ENCODE results near the gene TMEM250. TPM values are rescaled to one million over a fixed set of nuclear protein-coding genes. Genes with fewer than 3 reads are reported as not detected.

The TMEM250 gene
- total RNA-seq, 1 donor from 2014 or later: 23.0 TPM

DNA sequence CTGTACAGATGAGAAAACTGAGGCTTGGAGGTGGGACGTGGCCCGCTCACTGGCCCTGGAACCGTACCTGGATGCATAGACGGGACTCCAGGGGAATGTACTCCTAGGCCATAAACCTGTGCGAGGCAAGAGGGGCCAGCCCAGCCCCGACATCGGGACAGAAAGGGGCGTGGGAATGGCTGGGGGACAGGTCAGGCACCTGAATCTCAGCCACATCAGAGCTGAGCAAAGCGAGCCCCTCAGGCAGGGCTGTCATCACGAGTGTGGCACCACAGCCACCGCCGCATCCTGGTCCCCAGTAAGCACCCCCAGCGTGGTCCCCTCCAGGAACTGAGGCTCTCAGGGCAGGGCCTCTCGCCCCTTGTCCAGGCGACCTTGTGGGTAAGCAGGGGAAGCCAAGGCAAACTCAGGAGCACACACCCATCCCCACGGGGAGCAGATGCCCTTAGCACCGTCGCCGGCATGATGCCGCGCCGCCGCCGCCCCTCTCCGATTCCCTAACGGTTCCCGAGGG, 40.1 kb downstream of the TMEM250 start:
- DNase-seq (ENCODE audit: low spot score) (no peak), ATAC-seq (no peak)
- intact Hi-C loops (cut with DNase I): no loop called here

DNA sequence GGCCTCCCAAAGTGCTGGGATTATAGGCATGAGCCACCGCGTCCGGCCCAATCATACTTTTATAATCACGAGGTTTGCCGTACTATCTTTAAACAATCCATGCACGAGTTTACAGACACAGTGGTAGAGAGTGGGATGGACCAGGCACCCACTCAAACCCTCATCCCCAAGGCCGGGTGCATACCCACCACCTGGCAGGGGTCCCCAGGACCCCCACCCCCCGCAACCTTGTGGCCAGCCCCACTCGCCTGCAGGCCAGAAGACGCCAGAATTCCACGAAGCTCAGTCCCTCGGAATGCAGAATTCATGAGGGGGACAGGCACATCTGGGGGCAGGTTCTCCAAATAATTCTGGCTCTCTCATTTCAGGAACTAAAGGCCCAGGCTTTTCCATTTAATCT, 40.7 kb downstream of the TMEM250 start:
- ATAC-seq (no peak), DNase-seq (ENCODE audit: low spot score) (no peak)
- intact Hi-C loops (cut with DNase I): no loop called here

DNA sequence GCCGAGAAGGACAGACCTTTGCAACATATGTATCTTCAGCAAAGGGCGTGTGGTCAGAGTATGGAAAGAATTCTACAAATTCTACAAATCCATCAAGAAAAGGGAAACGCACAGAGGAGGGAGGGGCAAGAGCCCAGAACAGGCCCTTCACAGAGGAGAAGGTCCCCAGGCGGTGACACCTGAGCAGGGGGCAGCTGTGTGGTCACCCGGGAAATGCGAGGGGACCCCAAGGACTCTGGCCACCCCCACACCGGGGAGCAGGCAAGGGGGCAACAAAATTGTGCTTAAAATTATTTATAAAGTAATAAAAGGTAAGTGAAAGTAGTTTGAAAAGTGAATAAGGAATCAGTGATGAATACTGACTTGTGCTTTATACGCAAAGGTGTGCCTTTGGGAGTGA, 41.2 kb downstream of the TMEM250 start:
- DNase-seq (ENCODE audit: low spot score) (no peak), ATAC-seq (no peak)
- intact Hi-C loops (cut with DNase I): no loop called here

DNA sequence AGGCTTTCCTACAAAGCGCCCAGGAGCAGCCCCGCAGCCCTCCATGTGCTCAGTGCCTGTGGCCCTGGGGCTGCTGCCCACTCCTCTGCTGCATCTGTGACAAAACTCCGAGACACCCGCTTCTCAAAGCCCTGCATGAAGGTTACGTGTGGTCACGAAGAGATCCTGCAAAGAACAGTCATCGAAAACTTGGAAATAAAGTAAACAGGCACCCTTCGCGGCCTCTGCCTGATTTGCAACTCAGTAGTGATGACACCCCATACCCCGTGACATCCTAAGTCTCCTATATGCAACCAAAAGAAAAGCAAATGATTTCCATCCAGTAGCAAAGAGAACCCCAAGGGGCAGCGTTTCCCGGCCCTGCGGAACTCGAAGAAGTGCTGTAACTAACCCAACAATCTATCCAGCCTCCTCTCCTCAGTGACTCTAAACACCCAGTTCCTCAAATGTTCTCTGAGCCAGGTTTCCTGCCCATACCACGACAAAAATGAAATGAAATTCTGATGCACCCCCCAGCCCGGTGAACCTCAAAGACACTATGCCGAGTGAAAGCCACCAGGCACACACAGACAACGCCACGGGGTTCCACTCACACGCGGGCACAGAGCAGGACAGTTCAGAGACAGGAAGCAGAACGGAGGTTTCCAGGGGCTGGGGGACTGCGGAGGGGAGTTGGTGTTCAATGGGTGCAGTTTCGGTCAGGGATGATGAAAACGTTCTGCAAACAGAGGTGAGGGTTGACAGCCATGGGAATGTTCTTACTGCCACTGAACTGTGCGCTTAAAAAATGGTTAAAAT, 42.6 kb downstream of the TMEM250 start:
- intact Hi-C loops (cut with DNase I): no loop called here
- ATAC-seq: no peak
- no peak for DNase-seq (ENCODE audit: low spot score)

DNA sequence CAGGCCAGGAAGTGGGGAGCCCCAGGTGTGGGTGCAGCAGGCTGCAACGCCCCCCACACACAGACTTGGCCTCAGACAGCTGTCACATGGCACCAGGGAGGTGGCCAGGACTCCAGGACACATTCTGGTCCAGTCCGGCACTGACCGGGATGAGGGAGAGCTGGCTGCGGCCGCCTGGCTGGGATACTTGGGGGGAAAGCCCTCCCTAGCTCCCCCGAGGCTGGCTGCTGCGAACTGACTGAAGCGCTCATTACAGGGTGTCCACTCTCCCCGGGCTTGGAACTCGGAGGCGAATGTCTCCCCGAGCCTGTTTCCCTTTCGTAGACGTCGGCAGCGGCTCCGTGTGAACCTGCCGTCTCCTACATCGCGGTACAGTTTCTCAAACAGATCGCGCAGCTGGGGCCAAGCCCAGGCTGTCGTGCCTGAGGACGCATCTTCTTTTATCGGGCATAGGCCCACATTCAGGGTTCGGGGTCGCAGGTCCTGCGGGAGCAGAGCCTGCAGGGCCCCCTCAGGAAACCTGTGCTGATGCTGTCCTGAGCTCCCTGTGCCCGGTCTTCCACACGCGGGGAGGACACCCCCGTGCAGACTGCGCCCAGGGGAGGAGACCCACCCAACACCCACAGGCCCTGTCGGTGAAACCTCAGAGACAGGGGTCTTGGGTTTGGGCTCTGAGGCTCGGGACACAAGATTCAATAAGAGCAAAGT, 43.4 kb downstream of the TMEM250 start:
- intact Hi-C loops (cut with DNase I): no loop called here
- ATAC-seq: no peak
- DNase-seq (ENCODE audit: low spot score): no peak

DNA sequence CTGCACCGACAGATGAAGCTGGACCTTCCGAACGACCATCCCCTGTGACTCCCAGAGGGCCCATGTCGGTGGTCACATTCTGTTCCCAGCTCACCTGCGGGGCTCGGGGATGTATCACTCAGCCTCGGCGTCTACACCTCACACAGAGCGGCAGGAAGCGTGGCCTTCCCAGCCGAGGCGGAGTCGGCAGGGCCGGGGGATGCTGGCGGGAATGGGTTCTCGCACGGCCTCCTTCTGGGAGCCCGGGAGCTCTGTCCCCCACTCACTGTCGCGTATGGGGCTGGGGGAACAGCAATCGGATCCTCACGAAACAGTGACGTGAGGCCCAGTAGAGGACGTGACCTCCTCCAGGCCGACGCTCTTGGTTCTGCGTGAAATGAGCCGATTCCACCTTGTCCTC, 44.0 kb downstream of the TMEM250 start:
- DNase-seq (ENCODE audit: low spot score) (no peak), ATAC-seq (no peak)
- intact Hi-C loops (cut with DNase I): no loop called here

Other genes with a start within 250 kb of the TMEM250 start
- gene CAMSAP1, start 211.3 kb downstream of the TMEM250 start, total RNA-seq: 39.8 TPM
- gene UBAC1, start 157.5 kb downstream of the TMEM250 start, total RNA-seq: 35.2 TPM
- gene NACC2, start 23.6 kb downstream of the TMEM250 start, total RNA-seq: 56.8 TPM
- not detected for gene LHX3, start 86.3 kb upstream of the TMEM250 start, total RNA-seq
- 7.5 TPM for gene QSOX2, start 126.9 kb upstream of the TMEM250 start, total RNA-seq
- 0.13 TPM for gene CCDC187, start 185.2 kb upstream of the TMEM250 start, total RNA-seq
- 43.7 TPM for gene GPSM1, start 208.7 kb upstream of the TMEM250 start, total RNA-seq
- 24.6 TPM for gene DNLZ, start 244.9 kb upstream of the TMEM250 start, total RNA-seq